IPS-18c (cell line): ENCODE results near the gene NFATC2.

Source experiments
- H3K4me3 ChIP-seq: 2 replicates; pipeline ENCODE4 v1.7.0; 2013; ENCODE audit warnings: low read depth, mild to moderate bottlenecking, low read length, moderate library complexity; ENCODE audit not compliant: insufficient read depth
- H3K9me3 ChIP-seq: one replicate; pipeline ENCODE4 v1.6.1; 2013; ENCODE audit warnings: mild to moderate bottlenecking, low read length, moderate library complexity; ENCODE audit not compliant: control insufficient read depth, insufficient read depth

NFATC2 gene

GRCh38 chr20:51379601-51380341, 162.7 kb downstream of the NFATC2 start:
- H3K4me3 ChIP-seq: no peak overlapping the region
- H3K9me3 ChIP-seq: peaks cover 4% of the 10 kb centered on the region

- H3K4me3 ChIP-seq: no peak overlapping the region
- peaks cover 4% of the 10 kb centered on the region for H3K9me3 ChIP-seq
Observed at GRCh38 chr20:51378171-51378928, 164.2 kb downstream of the NFATC2 start.

GRCh38 chr20:51377132-51377531, 165.4 kb downstream of the NFATC2 start:
- no peak overlapping the region for H3K4me3 ChIP-seq
- peaks cover 4% of the 10 kb centered on the region for H3K9me3 ChIP-seq

- H3K9me3 ChIP-seq: peaks cover 4% of the 10 kb centered on the region
- H3K4me3 ChIP-seq: no peak overlapping the region
Observed at GRCh38 chr20:51376111-51376510, 166.4 kb downstream of the NFATC2 start.

GRCh38 chr20:51375561-51375960, 167.0 kb downstream of the NFATC2 start:
- Histone ChIP-seq H3K9me3 (peaks cover 4% of the 10 kb centered on the region), H3K4me3 (no peak overlapping the region)

GRCh38 chr20:51374961-51375360, 167.6 kb downstream of the NFATC2 start:
- H3K9me3 ChIP-seq: peaks cover 4% of the 10 kb centered on the region
- H3K4me3 ChIP-seq: no peak overlapping the region

- Histone ChIP-seq H3K4me3 (no peak overlapping the region), H3K9me3 (peaks cover 3% of the 10 kb centered on the region)
Observed at GRCh38 chr20:51374456-51374830, 168.1 kb downstream of the NFATC2 start.

GRCh38 chr20:51373713-51374455, 168.6 kb downstream of the NFATC2 start:
- H3K4me3 ChIP-seq: no peak overlapping the region
- H3K9me3 ChIP-seq: peaks cover 2% of the 10 kb centered on the region

- Histone ChIP-seq H3K4me3 (no peak overlapping the region), H3K9me3 (peaks cover 2% of the 10 kb centered on the region)
Observed at GRCh38 chr20:51372966-51373365, 169.6 kb downstream of the NFATC2 start.

- Histone ChIP-seq H3K4me3 (no peak overlapping the region), H3K9me3 (peaks cover 2% of the 10 kb centered on the region)
Observed at GRCh38 chr20:51372176-51372803, 170.2 kb downstream of the NFATC2 start.

GRCh38 chr20:51371720-51372119, 170.8 kb downstream of the NFATC2 start:
- H3K9me3 ChIP-seq: peaks cover 2% of the 10 kb centered on the region
- H3K4me3 ChIP-seq: no peak overlapping the region

- Histone ChIP-seq H3K9me3 (no peaks in the 10 kb centered on the region), H3K4me3 (no peak overlapping the region)
Observed at GRCh38 chr20:51369503-51369902, 173.0 kb downstream of the NFATC2 start.

- Histone ChIP-seq H3K9me3 (no peaks in the 10 kb centered on the region), H3K4me3 (no peak overlapping the region)
Observed at GRCh38 chr20:51368461-51369211, 173.9 kb downstream of the NFATC2 start.

GRCh38 chr20:51366155-51366886, 176.2 kb downstream of the NFATC2 start:
- H3K9me3 ChIP-seq: peaks cover 5% of the 10 kb centered on the region
- no peak overlapping the region for H3K4me3 ChIP-seq

- Histone ChIP-seq H3K9me3 (peaks cover 8% of the 10 kb centered on the region), H3K4me3 (no peak overlapping the region)
Observed at GRCh38 chr20:51365670-51366069, 176.8 kb downstream of the NFATC2 start.

GRCh38 chr20:51363813-51364212, 178.7 kb downstream of the NFATC2 start:
- no peak overlapping the region for H3K4me3 ChIP-seq
- H3K9me3 ChIP-seq: peaks cover 8% of the 10 kb centered on the region
